ENCODE data around the gene CRACR2B.

The CRACR2B gene

DNA sequence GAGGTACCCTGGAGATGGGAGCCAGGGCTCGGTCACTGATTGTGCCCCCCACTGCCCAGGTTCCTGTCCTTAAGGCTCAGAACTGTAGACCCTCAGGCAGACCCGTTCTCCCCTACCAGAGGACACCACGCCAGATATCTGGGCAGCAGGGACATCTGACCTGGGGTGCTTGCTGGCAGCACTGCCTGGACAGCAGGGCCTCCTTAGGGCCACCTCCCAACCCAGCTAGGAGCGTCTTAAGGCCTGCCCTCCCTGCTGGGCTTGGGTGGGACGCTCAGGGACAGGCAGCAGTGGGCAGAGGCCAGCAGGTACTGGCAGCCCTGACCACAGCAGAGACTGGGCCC is 11.5 kb downstream of the CRACR2B start:
- Histone ChIP-seq H2AFZ (ENCODE audit: low read length) (no peak overlapping the region), H3K9ac (ENCODE audit: low read depth, low read length, poor library complexity, severe bottlenecking) (no peak overlapping the region), H3K27me3 (ENCODE audit: insufficient read depth, low read length, poor library complexity, severe bottlenecking) (no peaks in the 10 kb centered on the region), H3K9me3 (ENCODE audit: insufficient read depth, low read depth, low read length) (no peaks in the 10 kb centered on the region), H3K4me2 (ENCODE audit: low read depth, low read length, poor library complexity, severe bottlenecking) (no peak overlapping the region), H3K36me3 (ENCODE audit: insufficient read depth, low read length) (peaks cover 13% of the 10 kb centered on the region; the same call in 1 of the 2 replicates), H3F3A (ENCODE audit: low read depth) (no peaks in the 10 kb centered on the region), H4K20me1 (ENCODE audit: insufficient read depth, low read length, poor library complexity, severe bottlenecking) (peaks cover 31% of the 10 kb centered on the region), H3K79me2 (ENCODE audit: insufficient read depth, low read length) (peaks cover 31% of the 10 kb centered on the region), H3K9me2 (replicated peaks; ENCODE audit: low read depth, low read length) (no peaks in the 10 kb centered on the region), H3K4me1 (ENCODE audit: insufficient read depth, low read length, poor library complexity, severe bottlenecking) (peaks cover 34% of the 10 kb centered on the region), H3K4me3 (ENCODE audit: low read length, poor library complexity, severe bottlenecking) (no peak overlapping the region)
- TF ChIP-seq, protein P1, sequence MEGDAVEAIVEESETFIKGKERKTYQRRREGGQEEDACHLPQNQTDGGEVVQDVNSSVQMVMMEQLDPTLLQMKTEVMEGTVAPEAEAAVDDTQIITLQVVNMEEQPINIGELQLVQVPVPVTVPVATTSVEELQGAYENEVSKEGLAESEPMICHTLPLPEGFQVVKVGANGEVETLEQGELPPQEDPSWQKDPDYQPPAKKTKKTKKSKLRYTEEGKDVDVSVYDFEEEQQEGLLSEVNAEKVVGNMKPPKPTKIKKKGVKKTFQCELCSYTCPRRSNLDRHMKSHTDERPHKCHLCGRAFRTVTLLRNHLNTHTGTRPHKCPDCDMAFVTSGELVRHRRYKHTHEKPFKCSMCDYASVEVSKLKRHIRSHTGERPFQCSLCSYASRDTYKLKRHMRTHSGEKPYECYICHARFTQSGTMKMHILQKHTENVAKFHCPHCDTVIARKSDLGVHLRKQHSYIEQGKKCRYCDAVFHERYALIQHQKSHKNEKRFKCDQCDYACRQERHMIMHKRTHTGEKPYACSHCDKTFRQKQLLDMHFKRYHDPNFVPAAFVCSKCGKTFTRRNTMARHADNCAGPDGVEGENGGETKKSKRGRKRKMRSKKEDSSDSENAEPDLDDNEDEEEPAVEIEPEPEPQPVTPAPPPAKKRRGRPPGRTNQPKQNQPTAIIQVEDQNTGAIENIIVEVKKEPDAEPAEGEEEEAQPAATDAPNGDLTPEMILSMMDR (conservative IDR thresholded peaks at IDR 0.05; ENCODE audit: low read length), result no peak
- TF ChIP-seq EZH2phosphoT487 (IDR thresholded peaks at IDR 0.05; ENCODE audit: borderline replicate concordance), result no peak

DNA sequence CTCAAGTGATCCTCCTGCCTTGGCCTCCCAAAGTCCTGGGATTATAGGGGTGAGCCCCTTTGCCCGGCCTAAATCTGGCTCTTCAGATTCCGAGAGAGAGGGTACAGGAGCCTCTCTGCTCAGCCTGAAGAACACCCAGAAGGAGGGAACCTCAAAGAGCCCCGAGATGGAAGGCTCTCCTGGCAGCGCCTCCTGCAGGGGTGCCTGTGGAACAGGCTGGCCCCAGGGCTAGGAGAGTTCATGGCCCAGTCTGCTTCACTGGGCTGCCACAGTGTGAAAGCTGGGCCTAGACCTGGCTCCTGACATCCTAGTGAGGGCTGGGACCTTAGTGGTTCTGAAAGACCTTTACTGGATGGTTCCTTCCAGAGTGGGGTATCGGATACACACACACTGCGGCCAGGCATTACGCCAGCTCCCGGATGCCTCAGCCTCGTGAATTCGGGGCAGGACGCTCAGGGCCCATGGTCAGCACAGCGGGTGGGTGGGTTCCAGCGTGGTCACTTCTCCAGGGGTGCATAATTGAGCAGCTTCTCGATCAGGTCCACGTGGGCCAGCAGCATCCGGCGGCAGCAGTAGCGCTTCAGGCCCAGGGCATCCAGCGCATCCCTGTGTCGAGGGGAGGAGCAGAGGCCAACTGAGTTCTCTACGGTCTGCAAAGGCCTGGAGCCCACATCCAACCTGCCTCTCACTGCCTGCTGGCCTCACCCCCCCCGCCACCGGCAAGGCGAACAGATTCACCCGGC is 12.3 kb downstream of the CRACR2B start:
- Histone ChIP-seq H3K9me3 (ENCODE audit: insufficient read depth, low read depth, low read length) (no peaks in the 10 kb centered on the region), H3K4me3 (ENCODE audit: low read length, poor library complexity, severe bottlenecking) (peak overlapping the region; percentile 97), H3K9me2 (replicated peaks; ENCODE audit: low read depth, low read length) (no peaks in the 10 kb centered on the region), H3F3A (ENCODE audit: low read depth) (no peaks in the 10 kb centered on the region), H3K4me1 (ENCODE audit: insufficient read depth, low read length, poor library complexity, severe bottlenecking) (peaks cover 31% of the 10 kb centered on the region), H3K27me3 (ENCODE audit: insufficient read depth, low read length, poor library complexity, severe bottlenecking) (no peaks in the 10 kb centered on the region), H3K9ac (ENCODE audit: low read depth, low read length, poor library complexity, severe bottlenecking) (peak overlapping the region; percentile 88), H4K20me1 (ENCODE audit: insufficient read depth, low read length, poor library complexity, severe bottlenecking) (peaks cover 31% of the 10 kb centered on the region), H2AFZ (ENCODE audit: low read length) (no peak overlapping the region), H3K79me2 (ENCODE audit: insufficient read depth, low read length) (peaks cover 31% of the 10 kb centered on the region), H3K4me2 (ENCODE audit: low read depth, low read length, poor library complexity, severe bottlenecking) (peak overlapping the region; percentile 71), H3K36me3 (ENCODE audit: insufficient read depth, low read length) (peaks cover 13% of the 10 kb centered on the region; the same call in 1 of the 2 replicates)
- TF ChIP-seq EZH2phosphoT487 (IDR thresholded peaks at IDR 0.05; ENCODE audit: borderline replicate concordance), result no peak
- TF ChIP-seq, protein P1 (conservative IDR thresholded peaks at IDR 0.05; ENCODE audit: low read length), result peak; percentile 54

DNA sequence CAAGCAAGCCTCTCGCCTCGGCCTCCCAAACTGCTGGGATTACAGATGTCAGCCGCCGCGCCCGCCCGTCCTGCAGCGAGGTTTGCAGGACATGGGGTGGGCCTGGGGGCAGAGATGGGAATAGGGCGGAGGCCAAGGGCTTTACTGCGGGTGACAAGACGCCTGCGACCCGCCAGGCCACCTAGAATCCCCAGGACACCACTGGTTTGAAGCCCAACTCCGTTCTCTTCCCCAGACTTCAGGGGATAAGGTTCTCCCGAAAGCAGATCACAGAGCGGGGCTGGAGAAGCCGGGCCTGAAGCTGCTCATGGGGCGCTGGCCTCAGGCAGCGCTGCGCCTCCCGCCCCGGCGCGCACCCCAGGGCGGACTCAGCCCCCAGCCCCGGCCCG is 14.3 kb downstream of the CRACR2B start:
- H3K9me3 ChIP-seq (ENCODE audit: insufficient read depth, low read depth, low read length), result no peaks in the 10 kb centered on the region
- no peaks in the 10 kb centered on the region for H3F3A ChIP-seq (ENCODE audit: low read depth)
- TF ChIP-seq, protein P1 (conservative IDR thresholded peaks at IDR 0.05; ENCODE audit: low read length), result no peak
- no peak for TF ChIP-seq EZH2phosphoT487 (IDR thresholded peaks at IDR 0.05; ENCODE audit: borderline replicate concordance)
- H3K9me2 ChIP-seq (replicated peaks; ENCODE audit: low read depth, low read length), result no peaks in the 10 kb centered on the region
- H3K9ac ChIP-seq (ENCODE audit: low read depth, low read length, poor library complexity, severe bottlenecking), result peak overlapping the region; percentile 88
- peaks cover 49% of the 10 kb centered on the region for H3K4me1 ChIP-seq (ENCODE audit: insufficient read depth, low read length, poor library complexity, severe bottlenecking)
- peaks cover 13% of the 10 kb centered on the region; the same call in 1 of the 2 replicates for H3K36me3 ChIP-seq (ENCODE audit: insufficient read depth, low read length)
- H3K27me3 ChIP-seq (ENCODE audit: insufficient read depth, low read length, poor library complexity, severe bottlenecking), result no peaks in the 10 kb centered on the region
- peak overlapping the region; percentile 71 for H3K4me2 ChIP-seq (ENCODE audit: low read depth, low read length, poor library complexity, severe bottlenecking)
- peak overlapping the region; percentile 97 for H3K4me3 ChIP-seq (ENCODE audit: low read length, poor library complexity, severe bottlenecking)
- peaks cover 31% of the 10 kb centered on the region for H3K79me2 ChIP-seq (ENCODE audit: insufficient read depth, low read length)
- peak overlapping the region; percentile 99; the same call in 1 of the 2 replicates for H2AFZ ChIP-seq (ENCODE audit: low read length)
- H4K20me1 ChIP-seq (ENCODE audit: insufficient read depth, low read length, poor library complexity, severe bottlenecking), result peaks cover 28% of the 10 kb centered on the region

All from Loucy (cell line).